IPS-NIHi7 (cell line): ENCODE measurements around the gene GET4.
"Not testable (repeated sequence)": the region's sequence is repeated elsewhere in the genome, so short reads cannot be mapped to it uniquely, and the experiment has no call there.

ENCODE experiments used
- DNase-seq: peaks from one replicate; pipeline ENCODE4 v3.0.0; 2012; ENCODE audit warnings: mixed read lengths; ENCODE audit errors: extremely low spot score

Gene GET4

GRCh38 chr7:914521-915194 is 38.3 kb downstream of the GET4 start:
- no peak for DNase-seq

- DNase-seq = no peak
These were observed 39.2 kb downstream of the GET4 start for GRCh38 chr7:915291-916218.

- no peak for DNase-seq
These were observed 40.1 kb downstream of the GET4 start for GRCh38 chr7:916291-916941.

GRCh38 chr7:917255-918117 is 41.1 kb downstream of the GET4 start:
- no peak for DNase-seq

GRCh38 chr7:918118-918425 is 41.7 kb downstream of the GET4 start:
- no peak for DNase-seq

- no peak for DNase-seq
These were observed 42.2 kb downstream of the GET4 start for GRCh38 chr7:918441-919113.

GRCh38 chr7:919114-919442 is 42.7 kb downstream of the GET4 start:
- no peak for DNase-seq

- no peak for DNase-seq
These were observed 43.6 kb downstream of the GET4 start for GRCh38 chr7:919924-920341.

- DNase-seq = no peak
These were observed 44.2 kb downstream of the GET4 start for GRCh38 chr7:920351-921070.

- no peak for DNase-seq
These were observed 44.7 kb downstream of the GET4 start for GRCh38 chr7:921071-921461.

GRCh38 chr7:921581-922333 is 45.4 kb downstream of the GET4 start:
- DNase-seq = no peak

GRCh38 chr7:922334-923107 is 46.2 kb downstream of the GET4 start:
- no peak for DNase-seq

GRCh38 chr7:923108-924041 is 47.0 kb downstream of the GET4 start:
- peak; percentile 72 for DNase-seq

- not testable (repeated sequence) for DNase-seq
These were observed 47.7 kb downstream of the GET4 start for GRCh38 chr7:924042-924441.

GRCh38 chr7:924541-925231 is 48.3 kb downstream of the GET4 start:
- no peak for DNase-seq

GRCh38 chr7:925601-926000 is 49.2 kb downstream of the GET4 start:
- no peak for DNase-seq
